HG03378 (cell line): Measurements from ENCODE around the gene ENDOV.

Source experiments
- ATAC-seq: cut with Tn5 transposase; IDR thresholded peaks from one replicate; pipeline ENCODE4 v1.9.1; 2021; ENCODE audit warnings: mild to moderate bottlenecking, moderate library complexity; ENCODE audit not compliant: unreplicated experiment

Gene ENDOV

GRCh38 chr17:80414803-80415625 is at the start of gene ENDOV:
Gene ENDOV, plus strand, starts transcription at chr17:80415167. Its CDS starts 28 bp downstream, at chr17:80415195.
- ATAC-seq, result peak; percentile 67

- no peak for ATAC-seq
These were observed 49.0 kb upstream of the ENDOV start for GRCh38 chr17:80365983-80366382.

DNA sequence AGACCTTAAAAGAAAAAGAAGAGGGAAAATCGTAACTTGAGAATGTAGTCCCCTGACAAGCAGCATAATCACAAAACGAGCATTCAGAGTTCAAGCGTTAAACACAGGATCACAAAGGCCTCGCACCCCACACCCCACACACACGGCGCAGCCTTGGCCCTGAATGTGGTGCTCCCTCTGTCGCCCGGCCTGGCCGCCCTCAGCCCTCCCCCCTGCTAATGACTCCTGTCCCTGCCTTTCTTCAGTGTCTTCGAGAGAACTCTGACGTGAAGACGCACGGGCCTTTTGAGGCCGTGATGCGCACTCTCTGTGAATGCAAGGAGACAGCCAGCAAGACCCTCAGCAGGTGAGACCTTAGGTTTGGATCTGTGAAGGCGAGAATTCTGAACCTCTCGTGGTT is 47.5 kb upstream of the ENDOV start:
- no peak for ATAC-seq

DNA sequence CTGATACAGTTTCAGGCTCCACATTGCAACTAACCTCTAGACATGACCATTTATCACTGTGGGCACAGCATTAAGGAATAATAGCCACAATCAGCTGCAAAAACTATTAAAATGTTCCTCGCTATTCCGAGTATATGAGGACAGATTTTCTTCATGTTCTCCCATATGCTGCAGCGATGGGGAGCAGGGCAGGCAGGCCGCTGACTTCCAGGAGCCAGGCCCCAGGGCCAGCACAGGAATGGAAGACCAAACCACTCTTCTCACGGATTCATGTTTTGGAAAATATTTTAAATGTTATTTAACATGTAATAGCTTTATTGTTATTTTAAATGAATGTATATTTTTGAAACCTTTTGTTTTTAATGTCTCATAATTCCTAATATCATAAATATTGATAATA is 43.8 kb upstream of the ENDOV start:
- no peak for ATAC-seq

- ATAC-seq, result no peak
These were observed 42.5 kb upstream of the ENDOV start for GRCh38 chr17:80372456-80372855.

DNA sequence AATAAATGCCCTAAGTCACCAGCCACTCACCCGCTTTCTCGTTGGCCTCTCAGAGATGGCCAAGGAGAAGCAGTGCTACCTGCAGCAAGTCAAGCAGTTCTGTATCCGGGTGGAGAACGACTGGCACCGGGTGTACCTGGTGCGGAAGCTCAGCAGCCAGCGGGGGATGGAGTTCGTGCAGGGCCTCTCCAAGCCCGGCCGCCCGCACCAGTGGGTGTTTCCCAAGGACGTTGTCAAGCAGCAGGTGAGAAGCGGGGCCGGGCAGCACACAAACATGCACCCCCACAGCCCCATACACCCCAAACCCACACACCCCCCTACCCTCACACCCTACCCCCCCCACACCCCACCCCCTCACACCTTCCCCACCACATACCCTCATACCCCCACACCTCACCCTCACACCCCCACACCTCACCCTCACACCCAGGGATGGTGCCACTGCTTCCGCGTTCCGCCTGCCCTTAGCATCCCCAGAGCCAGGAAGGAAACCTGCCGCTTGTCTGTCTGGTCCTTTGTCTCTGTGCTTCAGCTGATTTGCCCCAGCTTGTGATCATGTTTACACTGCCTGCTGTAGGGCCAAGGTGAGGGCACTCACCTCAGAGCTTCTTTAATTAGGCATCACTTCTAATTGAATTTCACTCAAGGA is 41.9 kb upstream of the ENDOV start:
- no peak for ATAC-seq

DNA sequence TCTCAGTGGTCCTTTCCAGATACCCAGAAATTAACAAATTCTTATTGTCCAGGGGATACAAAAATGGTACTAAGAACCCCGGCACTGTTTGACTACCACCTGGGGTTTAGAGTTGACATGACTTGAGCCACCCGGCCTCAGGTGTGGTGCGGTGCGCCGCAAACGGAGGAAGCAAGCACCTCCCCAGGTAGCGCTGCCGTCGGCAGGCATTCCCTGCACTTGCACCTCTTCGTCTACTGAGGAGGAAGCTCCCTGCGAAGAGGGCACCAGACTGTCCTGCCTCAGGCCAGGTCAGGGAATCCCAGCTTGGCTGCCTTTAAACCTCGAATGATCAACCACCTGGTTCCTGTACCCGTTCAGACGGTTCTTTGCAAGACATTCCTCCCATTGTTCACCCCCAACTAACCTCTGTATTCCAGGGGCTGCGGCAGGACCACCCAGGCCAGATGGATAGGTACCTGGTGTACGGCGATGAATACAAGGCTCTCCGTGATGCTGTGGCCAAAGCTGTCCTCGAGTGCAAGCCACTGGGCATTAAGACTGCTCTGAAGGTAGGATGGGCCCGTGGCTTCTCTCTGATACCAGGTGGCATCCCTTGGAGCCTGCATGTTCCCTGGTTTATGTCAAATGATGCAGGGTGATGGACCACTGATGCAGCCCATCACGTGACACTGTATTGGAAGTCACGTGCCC is 40.8 kb upstream of the ENDOV start:
- no peak for ATAC-seq

- no peak for ATAC-seq
These were observed 40.0 kb upstream of the ENDOV start for GRCh38 chr17:80374732-80375585.

GRCh38 chr17:80376531-80376930 is 38.4 kb upstream of the ENDOV start:
- ATAC-seq, result no peak

DNA sequence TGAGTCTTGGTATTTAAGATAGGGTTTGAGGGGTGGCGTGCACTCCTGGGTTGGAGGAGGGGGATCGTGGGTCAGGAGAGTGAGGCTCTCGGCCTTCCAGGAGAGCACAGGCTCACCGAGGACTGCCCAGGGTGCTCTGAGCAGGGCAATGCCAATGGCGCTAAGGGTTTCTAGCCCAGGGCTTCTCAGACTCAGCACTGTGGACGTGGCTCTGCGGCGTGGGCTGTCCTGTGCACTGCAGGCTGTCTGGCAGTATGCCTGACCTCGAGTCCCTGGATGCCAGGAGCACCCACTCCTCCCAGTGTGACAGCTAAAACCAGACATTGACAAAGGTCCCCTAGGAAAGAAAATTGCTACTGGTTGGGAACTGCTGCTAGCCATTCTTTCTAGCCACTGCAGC is 37.2 kb upstream of the ENDOV start:
- no peak for ATAC-seq

- ATAC-seq, result no peak
These were observed 35.6 kb upstream of the ENDOV start for GRCh38 chr17:80379348-80379747.

- ATAC-seq, result no peak
These were observed 34.9 kb upstream of the ENDOV start for GRCh38 chr17:80380068-80380467.

DNA sequence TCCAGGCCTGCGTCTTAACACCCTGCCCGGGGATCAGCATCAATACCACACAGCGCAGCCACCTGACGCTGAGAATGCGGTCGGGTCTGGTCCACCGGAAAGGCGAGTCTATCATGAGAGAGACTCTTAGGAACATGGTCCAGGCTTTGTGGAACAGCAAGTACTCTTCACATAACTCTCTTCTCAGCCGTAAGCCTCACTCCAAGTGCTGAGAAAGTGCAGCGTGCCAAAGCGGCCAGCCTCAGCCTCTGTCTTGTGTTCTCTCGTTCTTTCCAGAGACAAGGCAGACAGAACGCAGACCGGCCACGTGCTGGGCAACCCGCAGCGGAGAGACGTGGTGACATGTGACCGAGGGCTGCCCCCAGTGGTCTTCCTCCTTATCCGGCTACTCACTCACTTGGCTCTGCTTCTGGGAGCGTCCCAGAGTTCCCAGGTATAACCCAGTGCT is 34.4 kb upstream of the ENDOV start:
- no peak for ATAC-seq

DNA sequence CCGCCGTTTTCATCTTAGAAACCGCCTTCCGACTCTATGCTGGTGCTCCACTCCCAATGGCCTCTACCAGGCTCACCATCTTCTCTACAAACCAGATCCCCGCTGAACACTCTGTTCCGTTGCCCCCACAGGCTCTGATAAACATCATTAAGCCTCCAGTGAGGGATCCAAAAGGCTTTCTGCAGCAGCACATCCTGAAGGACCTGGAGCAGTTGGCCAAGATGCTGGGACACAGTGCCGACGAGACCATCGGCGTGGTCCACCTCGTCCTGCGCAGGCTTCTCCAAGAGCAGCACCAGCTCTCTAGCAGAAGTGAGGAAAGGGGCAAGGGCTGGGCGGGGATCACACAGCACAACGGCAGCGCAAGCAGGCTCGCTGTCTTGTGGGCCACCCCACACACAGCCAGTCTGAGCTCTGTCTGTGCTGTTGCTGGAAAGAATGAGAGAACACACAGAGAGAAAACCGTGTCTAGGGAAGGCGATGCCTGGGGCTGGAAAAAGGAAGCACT is 33.5 kb upstream of the ENDOV start:
- ATAC-seq, result no peak

GRCh38 chr17:80382446-80382845 is 32.5 kb upstream of the ENDOV start:
- no peak for ATAC-seq

DNA sequence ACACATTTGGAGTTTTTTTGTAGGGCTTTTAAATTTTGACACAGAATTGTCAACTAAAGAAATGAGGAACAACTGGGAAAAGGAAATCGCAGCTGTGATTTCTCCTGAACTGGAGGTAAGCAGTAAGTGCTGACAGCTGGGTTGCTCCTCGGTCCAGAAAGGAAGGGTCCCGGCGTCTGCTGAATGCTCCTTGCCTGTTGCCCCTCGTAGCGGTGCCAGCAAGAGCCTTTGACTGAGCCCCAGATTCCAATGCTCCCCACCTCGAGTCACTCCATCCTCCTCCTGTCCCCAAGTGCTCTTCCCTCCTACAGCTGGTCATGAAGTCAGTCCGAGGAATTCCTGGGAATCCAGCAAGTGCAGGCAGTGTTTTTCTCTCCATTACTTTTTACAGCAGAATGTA is 32.0 kb upstream of the ENDOV start:
- no peak for ATAC-seq

DNA sequence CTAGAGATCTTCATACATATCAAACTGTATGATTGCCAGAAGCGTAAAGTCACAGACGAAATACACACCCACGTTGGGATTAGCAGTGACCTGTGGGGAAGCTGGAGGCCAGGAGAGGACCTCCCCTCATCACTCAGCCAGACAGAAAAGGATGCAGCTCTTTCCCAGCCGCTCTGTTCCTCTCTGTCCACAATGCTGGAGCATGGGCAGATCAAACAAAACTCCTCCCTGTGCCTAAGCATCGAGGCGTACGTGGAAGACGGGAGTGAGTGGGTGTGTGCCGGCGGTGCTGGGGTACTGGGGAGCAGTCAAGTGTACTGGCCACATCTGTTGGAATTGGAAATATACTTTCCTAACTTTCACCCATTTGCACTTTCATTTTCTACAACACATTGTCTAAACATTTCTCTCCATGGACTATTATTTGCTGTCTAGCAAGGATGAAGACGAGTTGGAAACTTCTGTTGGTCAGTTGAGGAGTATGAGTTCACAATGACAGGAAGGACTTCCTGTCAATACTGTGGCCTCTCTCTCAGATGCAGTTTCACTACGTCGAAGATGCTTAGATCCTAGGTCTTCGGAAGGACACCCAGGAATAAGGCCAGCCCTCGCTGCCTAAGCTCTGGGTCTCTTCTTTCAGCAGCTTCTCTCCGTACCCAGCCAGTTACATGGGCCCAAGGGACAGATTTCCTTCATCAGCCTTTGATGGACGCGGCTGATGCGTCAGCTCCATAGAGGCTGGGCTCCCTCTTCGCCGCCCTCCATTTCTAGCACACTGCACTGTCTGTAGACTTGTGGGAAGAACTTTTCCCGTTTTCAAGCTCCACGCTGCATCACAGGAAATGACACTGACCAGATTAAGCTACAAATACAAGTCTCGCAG is 30.6 kb upstream of the ENDOV start:
- ATAC-seq, result no peak

- no peak for ATAC-seq
These were observed 29.9 kb upstream of the ENDOV start for GRCh38 chr17:80385046-80385445.

- ATAC-seq, result no peak
These were observed 28.6 kb upstream of the ENDOV start for GRCh38 chr17:80386341-80386740.

DNA sequence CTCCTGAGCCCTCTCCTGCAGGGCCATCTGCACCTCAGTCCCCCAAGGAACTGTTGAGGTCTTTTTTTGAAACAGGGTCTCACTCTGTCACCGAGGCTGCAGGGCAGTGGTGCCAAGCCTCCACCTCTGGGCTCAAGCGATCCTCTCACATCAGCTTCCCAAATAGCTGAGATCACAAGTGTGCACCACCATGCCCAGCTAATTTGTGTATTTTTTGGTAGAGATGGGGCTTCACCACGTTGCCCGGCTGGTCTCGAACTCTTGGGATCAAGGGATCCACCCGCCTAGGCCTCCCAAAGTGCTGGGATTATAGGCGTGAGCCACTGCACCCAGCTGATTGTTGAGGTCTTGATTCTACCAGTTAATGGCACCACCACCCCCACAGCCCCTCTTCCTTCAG is 27.9 kb upstream of the ENDOV start:
- ATAC-seq, result no peak
